Loucy (cell line): ENCODE results near the gene SCAPER.

Source experiments
- H2AFZ ChIP-seq: fragments of 200-600 bp; sonication (generic); 2 replicates; pipeline ENCODE4 v1.6.0; 2016; ENCODE audit warnings: antibody characterized with exemption, mild to moderate bottlenecking, low read length, moderate library complexity
- H3F3A ChIP-seq: fragments of 200-600 bp; 2 replicates; pipeline ENCODE4 v1.6.0; 2016; ENCODE audit warnings: antibody characterized with exemption, low read depth, mild to moderate bottlenecking
- H3K27me3 ChIP-seq: fragments of 200-600 bp; sonication (generic); 2 replicates; pipeline ENCODE4 v1.6.1; 2014; ENCODE audit warnings: low read length, mild to moderate bottlenecking; ENCODE audit not compliant: insufficient read depth, poor library complexity, severe bottlenecking
- H3K36me3 ChIP-seq: fragments of 200-600 bp; sonication (generic); 2 replicates; pipeline ENCODE4 v1.6.1; 2016; ENCODE audit warnings: low read length; ENCODE audit not compliant: insufficient read depth
- H3K4me1 ChIP-seq: fragments of 200-600 bp; sonication (generic); 2 replicates; pipeline ENCODE4 v1.5.1; 2014; ENCODE audit warnings: low read length, mild to moderate bottlenecking; ENCODE audit not compliant: insufficient read depth, poor library complexity, severe bottlenecking
- H3K4me2 ChIP-seq: fragments of 200-600 bp; sonication (generic); 2 replicates; pipeline ENCODE4 v1.6.0; 2014; ENCODE audit warnings: antibody characterized with exemption, low read length, low read depth, mild to moderate bottlenecking; ENCODE audit not compliant: poor library complexity, severe bottlenecking
- H3K4me3 ChIP-seq: fragments of 200-600 bp; sonication (generic); 2 replicates; pipeline ENCODE4 v1.5.1; 2014; ENCODE audit warnings: low read length, mild to moderate bottlenecking, mixed read lengths; ENCODE audit not compliant: poor library complexity, severe bottlenecking
- H3K79me2 ChIP-seq: fragments of 200-600 bp; sonication (generic); 2 replicates; pipeline ENCODE4 v1.6.1; 2014; ENCODE audit warnings: low read length; ENCODE audit not compliant: insufficient read depth
- H3K9ac ChIP-seq: fragments of 200-600 bp; sonication (generic); 2 replicates; pipeline ENCODE4 v1.6.0; 2014; ENCODE audit warnings: mild to moderate bottlenecking, low read depth, low read length, moderate library complexity; ENCODE audit not compliant: poor library complexity, severe bottlenecking
- H3K9me2 ChIP-seq: fragments of 200-600 bp; sonication (generic); replicated peaks from 2 replicates; pipeline ENCODE4 v1.6.1; 2016; ENCODE audit warnings: low read depth, low read length, mixed read lengths
- H3K9me3 ChIP-seq: fragments of 200-600 bp; sonication (generic); 2 replicates; pipeline ENCODE4 v1.6.1; 2014; ENCODE audit warnings: mild to moderate bottlenecking, antibody characterized with exemption, low read length, low read depth; ENCODE audit not compliant: insufficient read depth
- H4K20me1 ChIP-seq: fragments of 200-600 bp; sonication (generic); 2 replicates; pipeline ENCODE4 v1.6.0; 2014; ENCODE audit warnings: antibody characterized with exemption, low read length, mild to moderate bottlenecking; ENCODE audit not compliant: insufficient read depth, poor library complexity, severe bottlenecking
- CTCF ChIP-seq: fragments of 200-600 bp; sonication (generic); conservative IDR thresholded peaks from 2 replicates; pipeline ENCODE4 v1.5.1; 2014; ENCODE audit warnings: mild to moderate bottlenecking, antibody characterized with exemption, low read length
- EZH2phosphoT487 ChIP-seq: fragments of 200-600 bp; IDR thresholded peaks from 2 replicates; pipeline ENCODE4 v1.6.1; 2018; ENCODE audit warnings: antibody characterized with exemption, mild to moderate bottlenecking, moderate library complexity, borderline replicate concordance

SCAPER gene

GRCh38 chr15:76334438-76335306 lies 570.5 kb downstream of the SCAPER start:
- Histone ChIP-seq H4K20me1 (no peaks in the 10 kb centered on the region), H3K9ac (no peak overlapping the region), H3F3A (no peaks in the 10 kb centered on the region), H3K27me3 (no peaks in the 10 kb centered on the region), H3K9me3 (no peaks in the 10 kb centered on the region), H3K9me2 (no peaks in the 10 kb centered on the region), H3K4me2 (no peak overlapping the region), H3K79me2 (no peaks in the 10 kb centered on the region), H3K36me3 (no peaks in the 10 kb centered on the region), H3K4me3 (no peak overlapping the region), H3K4me1 (no peaks in the 10 kb centered on the region), H2AFZ (no peak overlapping the region)
- no peak for TF ChIP-seq CTCF
- no peak for TF ChIP-seq EZH2phosphoT487

GRCh38 chr15:76333720-76334437 lies 571.3 kb downstream of the SCAPER start:
- Histone ChIP-seq H3K79me2 (no peaks in the 10 kb centered on the region), H3K9me3 (no peaks in the 10 kb centered on the region), H3K4me1 (no peaks in the 10 kb centered on the region), H3K36me3 (no peaks in the 10 kb centered on the region), H2AFZ (0 out of 2 replicates have a peak overlapping the region, but pooled peaks have one; percentile 13), H3K4me2 (no peak overlapping the region), H3K4me3 (no peak overlapping the region), H3K9me2 (no peaks in the 10 kb centered on the region), H4K20me1 (no peaks in the 10 kb centered on the region), H3K9ac (no peak overlapping the region), H3F3A (no peaks in the 10 kb centered on the region), H3K27me3 (no peaks in the 10 kb centered on the region)
- TF ChIP-seq CTCF (peak; percentile 53), EZH2phosphoT487 (no peak)

- 0 out of 2 replicates have a peak overlapping the region, but pooled peaks have one; percentile 13 for H2AFZ ChIP-seq
These were observed 571.8 kb downstream of the SCAPER start for GRCh38 chr15:76333309-76333708.

More at GRCh38 chr15:76333309-76333708, 571.8 kb downstream of the SCAPER start:
- H3K4me2 ChIP-seq = no peak overlapping the region
- no peaks in the 10 kb centered on the region for H3K27me3 ChIP-seq
- no peak overlapping the region for H3K9ac ChIP-seq
- no peaks in the 10 kb centered on the region for H4K20me1 ChIP-seq
- H3K4me3 ChIP-seq = no peak overlapping the region
- H3K4me1 ChIP-seq = no peaks in the 10 kb centered on the region
- H3K79me2 ChIP-seq = no peaks in the 10 kb centered on the region
- no peak for TF ChIP-seq CTCF
- no peak for TF ChIP-seq EZH2phosphoT487
- no peaks in the 10 kb centered on the region for H3K9me2 ChIP-seq
- H3K36me3 ChIP-seq = no peaks in the 10 kb centered on the region
- no peaks in the 10 kb centered on the region for H3K9me3 ChIP-seq
- no peaks in the 10 kb centered on the region for H3F3A ChIP-seq
